NCI-H510A treated with DMSO at 0.1 percent for 48 hours (cell line): Measurements from ENCODE around the gene FOXP1.

Experiments used
- DNase-seq: peaks from one replicate; lab custom pipeline; 2025; lab: John Stamatoyannopoulos, UW

The FOXP1 gene

GRCh38 chr3:71586810-71587242 is 3.3 kb upstream of the FOXP1 start:
- DNase-seq: no peak

GRCh38 chr3:71585887-71586809 is 2.6 kb upstream of the FOXP1 start:
- peak; percentile 49 for DNase-seq

GRCh38 chr3:71585131-71585530 is 1.6 kb upstream of the FOXP1 start:
- DNase-seq: peak; percentile 27

- DNase-seq: peak; percentile 8
Observed at GRCh38 chr3:71584394-71585011, 975 bp upstream of the FOXP1 start.

- DNase-seq: peak; percentile 5
Observed at GRCh38 chr3:71582612-71583565, 639 bp downstream of the FOXP1 start.

- DNase-seq: peak; percentile 16
Observed at GRCh38 chr3:71582036-71582611, 1.4 kb downstream of the FOXP1 start.

- peak; percentile 3 for DNase-seq
Observed at GRCh38 chr3:71581457-71582035, 2.0 kb downstream of the FOXP1 start.

- DNase-seq: peak; percentile 12
Observed at GRCh38 chr3:71580636-71581456, 2.7 kb downstream of the FOXP1 start.

GRCh38 chr3:71579935-71580406 is 3.6 kb downstream of the FOXP1 start:
- peak; percentile 1 for DNase-seq

- no peak for DNase-seq
Observed at GRCh38 chr3:71579326-71579934, 4.1 kb downstream of the FOXP1 start.

- DNase-seq: peak; percentile 2
Observed at GRCh38 chr3:71578054-71578751, 5.3 kb downstream of the FOXP1 start.

- no peak for DNase-seq
Observed at GRCh38 chr3:71577011-71577410, 6.5 kb downstream of the FOXP1 start.

- no peak for DNase-seq
Observed at GRCh38 chr3:71575433-71575832, 8.1 kb downstream of the FOXP1 start.

GRCh38 chr3:71573181-71573580 is 10.3 kb downstream of the FOXP1 start:
- DNase-seq: no peak

- DNase-seq: no peak
Observed at GRCh38 chr3:71570546-71570945, 13.0 kb downstream of the FOXP1 start.

GRCh38 chr3:71568207-71568606 is 15.3 kb downstream of the FOXP1 start:
- DNase-seq: no peak

GRCh38 chr3:71566776-71567175 is 16.8 kb downstream of the FOXP1 start:
- no peak for DNase-seq

- DNase-seq: no peak
Observed at GRCh38 chr3:71565976-71566375, 17.6 kb downstream of the FOXP1 start.

- no peak for DNase-seq
Observed at GRCh38 chr3:71565316-71565715, 18.2 kb downstream of the FOXP1 start.
